Measurements from ENCODE around the gene ULK4. TPM values are rescaled to one million over a fixed set of nuclear protein-coding genes. Genes with fewer than 3 reads are reported as not detected.

The ULK4 gene
- total and polyA plus RNA-seq, 10 donors = 2.0 to 33.3 (median 12.9) TPM

DNA sequence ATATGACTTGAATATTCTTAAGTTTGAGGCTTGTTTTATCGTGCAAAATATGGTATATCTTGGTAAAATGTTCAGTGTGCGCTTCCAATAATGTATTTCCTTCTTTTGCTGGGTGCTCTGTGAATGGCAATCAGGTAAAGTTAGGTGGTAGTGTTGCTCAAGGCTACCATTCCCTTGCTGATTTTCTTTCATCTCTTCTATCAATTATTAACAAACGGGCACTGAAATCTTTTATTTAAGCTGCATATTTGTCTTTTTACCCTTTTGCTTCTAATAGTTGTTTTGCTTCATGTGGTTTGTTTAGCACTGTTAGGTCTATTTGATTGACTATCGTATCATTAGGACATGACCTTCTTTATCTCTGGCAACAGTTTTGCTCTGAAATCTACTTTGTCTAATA is 520.3 kb downstream of the ULK4 start:
- H3K27me3 ChIP-seq (replicated peaks in 1 of 7) = no peaks in the 10 kb centered on the region
- H3K36me3 ChIP-seq = no peaks in the 10 kb centered on the region
- TF ChIP-seq, protein P1, sequence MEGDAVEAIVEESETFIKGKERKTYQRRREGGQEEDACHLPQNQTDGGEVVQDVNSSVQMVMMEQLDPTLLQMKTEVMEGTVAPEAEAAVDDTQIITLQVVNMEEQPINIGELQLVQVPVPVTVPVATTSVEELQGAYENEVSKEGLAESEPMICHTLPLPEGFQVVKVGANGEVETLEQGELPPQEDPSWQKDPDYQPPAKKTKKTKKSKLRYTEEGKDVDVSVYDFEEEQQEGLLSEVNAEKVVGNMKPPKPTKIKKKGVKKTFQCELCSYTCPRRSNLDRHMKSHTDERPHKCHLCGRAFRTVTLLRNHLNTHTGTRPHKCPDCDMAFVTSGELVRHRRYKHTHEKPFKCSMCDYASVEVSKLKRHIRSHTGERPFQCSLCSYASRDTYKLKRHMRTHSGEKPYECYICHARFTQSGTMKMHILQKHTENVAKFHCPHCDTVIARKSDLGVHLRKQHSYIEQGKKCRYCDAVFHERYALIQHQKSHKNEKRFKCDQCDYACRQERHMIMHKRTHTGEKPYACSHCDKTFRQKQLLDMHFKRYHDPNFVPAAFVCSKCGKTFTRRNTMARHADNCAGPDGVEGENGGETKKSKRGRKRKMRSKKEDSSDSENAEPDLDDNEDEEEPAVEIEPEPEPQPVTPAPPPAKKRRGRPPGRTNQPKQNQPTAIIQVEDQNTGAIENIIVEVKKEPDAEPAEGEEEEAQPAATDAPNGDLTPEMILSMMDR (IDR thresholded peaks at IDR 0.05 in 8 of 11, conservative IDR thresholded peaks at IDR 0.05 in 3 of 11) = no peak
- TF ChIP-seq POLR2AphosphoS5 (IDR thresholded peaks at IDR 0.05) (no peak), POLR2A (IDR thresholded peaks at IDR 0.05) (no peak)
- 87 to 95% (median 91%) methylated on average over 4 of the region's 4 CpGs for WGBS, 5 donors
- H3K27ac ChIP-seq = no peak overlapping the region
- no peaks in the 10 kb centered on the region for H3K4me1 ChIP-seq
- H3K4me3 ChIP-seq = no peak overlapping the region
- no peak for DNase-seq
- H3K9me3 ChIP-seq = peaks cover 0 to 17% (median 10%) of the 10 kb centered on the region in 8 donors
- intact Hi-C loops (cut with DNase I; ENCODE audit: low total_unique reads) = no loop called here

DNA sequence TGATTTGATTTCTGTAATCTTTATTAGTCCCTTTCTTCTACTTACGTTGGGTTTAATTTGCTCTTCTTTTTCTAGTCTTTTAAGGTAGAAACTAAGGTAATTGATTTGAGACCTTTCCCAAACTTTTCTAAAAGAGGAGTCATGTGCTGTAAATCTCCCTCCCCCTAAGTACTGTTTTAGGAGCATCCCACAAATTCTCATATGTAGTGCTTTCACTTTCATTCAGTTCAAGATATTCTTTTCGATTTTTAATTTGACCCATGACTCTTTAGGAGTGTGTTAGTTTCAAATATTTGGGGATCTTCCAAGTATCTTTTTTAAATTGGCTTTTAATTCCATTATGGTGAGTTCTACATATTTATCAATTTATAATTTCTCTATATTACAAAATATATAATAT is 520.8 kb downstream of the ULK4 start:
- H3K9me3 ChIP-seq = peaks cover 0 to 17% (median 10%) of the 10 kb centered on the region in 8 donors
- no peak overlapping the region for H3K27ac ChIP-seq
- TF ChIP-seq, protein P1 (IDR thresholded peaks at IDR 0.05 in 8 of 11, conservative IDR thresholded peaks at IDR 0.05 in 3 of 11) = no peak
- TF ChIP-seq POLR2A (IDR thresholded peaks at IDR 0.05) (no peak), POLR2AphosphoS5 (IDR thresholded peaks at IDR 0.05) (no peak)
- H3K4me1 ChIP-seq = no peaks in the 10 kb centered on the region
- DNase-seq = no peak
- intact Hi-C loops (cut with DNase I; ENCODE audit: low total_unique reads) = no loop called here
- 78 to 89% (median 81%) methylated on average over 2 of the region's 2 CpGs for WGBS, 5 donors
- no peaks in the 10 kb centered on the region for H3K27me3 ChIP-seq (replicated peaks in 1 of 7)
- H3K36me3 ChIP-seq = no peaks in the 10 kb centered on the region
- no peak overlapping the region for H3K4me3 ChIP-seq

DNA sequence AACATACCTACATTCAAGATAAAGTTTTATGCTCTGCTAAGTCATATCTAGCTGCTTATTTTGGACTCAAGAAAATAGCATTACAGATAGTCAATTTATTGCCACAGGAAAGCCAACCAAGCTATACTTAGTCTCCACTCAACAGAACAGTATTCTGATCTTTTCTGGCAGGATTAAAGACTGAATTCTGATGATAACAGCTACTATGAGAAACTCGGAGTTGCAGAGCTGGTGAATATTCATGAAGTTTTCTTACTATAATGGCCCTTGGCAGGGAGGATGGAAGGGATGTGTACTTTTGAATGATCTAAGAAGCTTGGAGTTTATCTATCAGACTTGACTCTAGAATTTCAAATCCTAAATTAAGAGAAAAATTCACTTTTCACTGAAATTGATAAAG is 524.9 kb downstream of the ULK4 start:
- 84 to 92% (median 89%) methylated on average over 1 of the region's 1 CpG for WGBS, 5 donors
- intact Hi-C loops (cut with DNase I; ENCODE audit: low total_unique reads) = no loop called here
- no peaks in the 10 kb centered on the region for H3K36me3 ChIP-seq
- H3K9me3 ChIP-seq = peaks cover 0 to 17% (median 10%) of the 10 kb centered on the region in 8 donors
- no peaks in the 10 kb centered on the region for H3K4me1 ChIP-seq
- no peaks in the 10 kb centered on the region for H3K27me3 ChIP-seq (replicated peaks in 1 of 7)
- no peak for TF ChIP-seq POLR2AphosphoS5 (IDR thresholded peaks at IDR 0.05)
- TF ChIP-seq, protein P1 (IDR thresholded peaks at IDR 0.05 in 8 of 11, conservative IDR thresholded peaks at IDR 0.05 in 3 of 11) = no peak
- no peak for TF ChIP-seq POLR2A (IDR thresholded peaks at IDR 0.05)
- no peak overlapping the region for H3K27ac ChIP-seq
- no peak for DNase-seq
- H3K4me3 ChIP-seq = no peak overlapping the region

DNA sequence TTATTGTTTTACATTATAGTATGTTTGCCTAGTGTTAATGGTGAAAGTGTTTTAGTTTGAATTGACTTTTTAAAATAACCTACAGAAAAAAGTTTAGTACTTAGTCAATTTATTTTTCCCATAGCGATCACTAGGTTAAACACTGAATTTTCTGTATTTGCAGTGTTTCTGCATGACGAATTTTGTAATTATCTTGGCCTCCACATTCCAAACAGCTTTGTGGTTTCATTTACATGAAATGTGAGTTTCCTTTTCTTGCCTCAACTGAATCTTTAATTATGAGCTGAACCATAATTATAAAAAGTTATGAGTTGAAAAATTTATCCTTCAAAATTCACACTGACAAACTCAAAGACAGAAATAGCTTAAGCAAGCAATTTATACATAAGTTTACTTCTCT is 527.1 kb downstream of the ULK4 start:
- H3K27me3 ChIP-seq (replicated peaks in 1 of 7) = no peaks in the 10 kb centered on the region
- no peaks in the 10 kb centered on the region for H3K4me1 ChIP-seq
- no peak for DNase-seq
- no peak overlapping the region for H3K4me3 ChIP-seq
- TF ChIP-seq, protein P1 (IDR thresholded peaks at IDR 0.05 in 8 of 11, conservative IDR thresholded peaks at IDR 0.05 in 3 of 11) = no peak
- TF ChIP-seq POLR2AphosphoS5 (IDR thresholded peaks at IDR 0.05) (no peak), POLR2A (IDR thresholded peaks at IDR 0.05) (no peak)
- no peak overlapping the region for H3K27ac ChIP-seq
- WGBS, 5 donors = 79 to 90% (median 87%) methylated on average over 2 of the region's 2 CpGs
- intact Hi-C loops (cut with DNase I; ENCODE audit: low total_unique reads) = no loop called here
- H3K9me3 ChIP-seq = peaks cover 0 to 8% (median 2%) of the 10 kb centered on the region in 8 donors
- no peaks in the 10 kb centered on the region for H3K36me3 ChIP-seq

Data from spleen (tissue), 11 donors.